Measurements from ENCODE around the gene RNU1-3.
"Not testable (repeated sequence)": the region's sequence is repeated elsewhere in the genome, so short reads cannot be mapped to it uniquely, and the experiment has no call there.

Gene RNU1-3

DNA sequence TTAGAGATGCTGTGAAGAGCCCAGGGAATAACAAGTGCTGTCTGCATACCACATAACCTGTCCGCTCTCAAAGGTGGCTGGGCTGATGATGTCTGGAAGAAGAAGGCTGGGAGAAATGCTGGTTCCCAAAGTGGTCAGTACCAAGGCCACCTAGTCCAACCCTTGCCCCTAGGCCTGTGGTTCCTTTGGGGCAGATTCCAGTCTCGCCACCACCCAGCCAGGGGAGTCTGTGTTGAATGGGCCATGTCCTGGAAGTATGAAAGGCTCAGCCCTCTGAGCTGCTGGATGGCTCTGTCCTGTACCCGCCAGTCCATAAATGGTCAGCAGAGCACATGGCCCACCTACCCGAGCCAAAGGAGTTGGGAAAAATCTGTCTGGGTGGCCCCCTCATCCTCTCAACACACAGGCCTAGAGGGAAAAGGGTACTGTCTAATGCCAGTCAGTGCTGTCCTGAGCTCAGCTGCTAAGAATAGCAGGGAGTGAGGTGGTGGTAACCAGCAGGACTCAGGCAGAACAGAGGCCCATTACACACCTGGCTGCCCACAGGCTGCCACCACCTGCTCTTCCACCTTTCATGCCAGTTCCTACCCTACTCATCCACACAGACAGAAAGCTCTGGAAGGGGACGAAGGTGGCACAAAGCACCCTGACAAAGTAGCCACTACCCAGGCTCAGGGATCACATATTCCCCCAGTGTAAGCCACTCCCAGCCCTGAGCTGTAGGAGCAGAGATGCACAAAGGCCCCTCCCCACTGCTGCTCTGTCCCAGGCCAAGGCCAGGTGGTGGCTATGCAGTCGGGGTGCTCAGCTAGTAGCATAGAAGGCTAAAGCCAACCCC lies 28.6 kb downstream of the RNU1-3 start:
- H3K36me3 Mint-ChIP-seq (ENCODE audit: low read depth); H3K27ac Mint-ChIP-seq; H3K4me1 Mint-ChIP-seq (ENCODE audit: low read depth); H3K27me3 Mint-ChIP-seq (ENCODE audit: low read depth); H3K9me3 Mint-ChIP-seq; H3K4me3 Mint-ChIP-seq: not testable (repeated sequence)

DNA sequence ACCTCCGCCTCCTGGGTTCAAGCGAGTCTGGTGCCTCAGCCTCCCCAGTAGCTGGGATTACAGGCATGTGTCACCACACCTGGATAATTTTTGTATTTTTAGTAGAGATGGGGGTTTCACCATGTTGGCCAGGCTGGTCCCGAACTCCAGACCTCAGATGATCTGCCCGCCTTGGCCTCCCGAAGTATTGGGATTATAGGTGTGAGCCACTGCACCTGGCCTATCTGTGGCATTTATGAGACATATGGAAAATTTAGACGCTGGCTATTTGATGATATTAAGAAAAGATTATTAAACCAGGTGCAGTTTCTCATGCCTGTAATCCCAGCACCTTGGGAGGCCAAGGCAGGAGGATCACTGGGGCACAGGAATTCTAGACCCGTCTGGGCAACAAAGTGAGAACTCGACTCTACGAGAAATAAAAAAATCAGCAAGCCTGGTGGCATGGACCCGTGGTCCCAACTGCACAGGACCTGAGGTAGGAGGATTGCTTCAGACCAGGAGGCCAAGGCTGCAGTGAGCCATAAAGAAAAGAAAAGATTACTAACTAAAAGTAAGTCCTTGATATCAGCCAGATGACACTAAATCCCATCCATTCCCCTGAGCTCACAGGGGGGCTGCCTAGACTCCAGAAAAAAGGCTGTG lies 30.1 kb downstream of the RNU1-3 start:
- H3K27me3 Mint-ChIP-seq (ENCODE audit: low read depth); H3K4me3 Mint-ChIP-seq; H3K27ac Mint-ChIP-seq; H3K9me3 Mint-ChIP-seq; H3K4me1 Mint-ChIP-seq (ENCODE audit: low read depth): not testable (repeated sequence)
- H3K36me3 Mint-ChIP-seq (ENCODE audit: low read depth) = peaks cover 18% of the 10 kb centered on the region

DNA sequence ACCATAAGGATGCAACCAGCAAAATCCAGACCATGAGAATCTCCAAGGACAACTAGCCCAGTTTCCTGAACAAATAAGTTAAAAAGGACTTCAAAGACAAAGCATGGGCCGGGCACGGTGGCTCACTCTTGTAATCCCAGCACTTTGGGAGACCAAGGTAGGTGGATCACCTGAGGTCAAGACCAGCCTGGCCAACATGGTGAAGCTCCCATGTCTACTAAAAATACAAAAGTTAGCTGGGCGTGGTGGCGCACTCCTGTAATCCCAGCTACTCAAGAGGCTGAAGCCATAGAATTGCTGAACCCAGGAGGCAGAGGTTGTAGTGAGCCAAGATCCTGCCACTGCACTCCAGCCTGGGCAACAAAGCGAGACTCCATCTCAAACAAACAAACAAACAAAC lies 30.8 kb downstream of the RNU1-3 start:
- not testable (repeated sequence) for H3K27ac Mint-ChIP-seq; H3K4me3 Mint-ChIP-seq; H3K4me1 Mint-ChIP-seq (ENCODE audit: low read depth); H3K27me3 Mint-ChIP-seq (ENCODE audit: low read depth); H3K9me3 Mint-ChIP-seq
- H3K36me3 Mint-ChIP-seq (ENCODE audit: low read depth) = peaks cover 25% of the 10 kb centered on the region

DNA sequence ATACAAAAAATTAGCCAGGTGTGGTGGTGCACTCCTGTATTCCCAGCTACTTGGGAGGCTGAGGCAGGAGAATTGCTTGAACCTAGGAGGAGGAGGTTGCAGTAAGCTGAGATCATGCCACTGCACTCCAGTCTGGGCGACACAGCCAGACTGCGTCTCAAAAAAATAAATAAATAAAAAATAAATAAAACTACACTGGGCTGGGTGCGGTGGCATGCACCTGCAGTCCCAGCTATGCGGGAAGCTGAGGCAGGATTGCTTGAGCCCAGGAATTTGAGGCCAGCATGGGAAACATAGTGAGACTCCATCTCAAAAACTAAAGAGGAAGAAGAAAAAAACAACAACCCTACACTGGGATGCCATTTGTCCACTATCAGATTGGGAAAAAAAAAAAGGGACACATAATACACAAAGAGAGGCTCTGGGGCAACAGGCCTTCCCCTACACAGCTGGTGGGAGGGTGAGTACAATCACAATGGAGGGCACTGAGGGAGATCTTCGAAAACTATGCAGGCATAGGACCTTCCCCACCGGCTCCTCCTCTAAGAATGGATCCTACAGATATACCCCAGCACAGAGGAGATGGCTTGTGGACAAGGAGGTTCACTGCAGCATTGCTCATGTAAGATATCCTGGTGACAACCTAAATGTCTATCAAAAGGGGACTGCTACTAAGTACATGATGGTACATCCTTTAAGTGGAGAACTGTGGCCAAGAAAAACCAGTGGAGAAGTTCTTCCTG lies 33.0 kb downstream of the RNU1-3 start:
- H3K4me1 Mint-ChIP-seq (ENCODE audit: low read depth); H3K27ac Mint-ChIP-seq; H3K4me3 Mint-ChIP-seq; H3K9me3 Mint-ChIP-seq; H3K27me3 Mint-ChIP-seq (ENCODE audit: low read depth): not testable (repeated sequence)
- H3K36me3 Mint-ChIP-seq (ENCODE audit: low read depth) = peaks cover 38% of the 10 kb centered on the region

DNA sequence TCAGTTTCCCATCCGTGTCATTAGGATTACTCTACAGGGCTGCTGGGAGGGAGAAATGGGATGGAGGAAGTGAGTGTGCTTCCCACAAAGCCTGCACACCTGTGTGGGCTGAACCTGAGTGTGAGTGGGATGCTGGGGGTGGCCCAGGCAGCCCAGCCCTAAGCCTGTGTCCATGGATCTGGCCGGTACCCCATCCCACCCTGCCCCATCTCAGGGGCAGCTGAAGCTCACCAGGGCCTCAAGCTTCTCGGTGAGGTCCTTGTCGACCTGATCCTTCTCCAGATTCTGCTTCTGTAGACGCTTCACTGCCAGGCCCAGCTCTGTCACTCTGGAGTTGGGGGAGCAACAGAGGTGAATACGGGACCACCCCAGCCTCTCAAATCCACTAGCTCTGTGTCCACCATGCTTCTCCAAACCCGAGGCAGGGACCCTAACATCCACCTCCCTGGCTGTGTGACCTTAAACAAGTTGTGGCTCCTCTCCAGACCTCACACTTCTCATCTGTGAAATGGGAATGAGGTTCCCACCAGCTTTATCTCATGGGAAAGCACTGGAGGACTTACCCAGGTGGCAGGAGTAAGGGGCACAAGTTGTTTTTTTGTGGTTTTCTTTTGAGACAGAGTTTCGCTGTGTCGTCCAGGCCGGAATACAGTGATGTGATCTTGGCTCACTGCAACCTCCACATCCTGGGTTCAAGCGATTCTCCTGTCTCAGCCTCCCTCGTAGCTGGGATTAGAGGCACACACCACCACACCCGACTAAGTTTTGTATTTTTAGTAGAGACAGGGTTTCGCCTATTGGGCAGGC lies 34.5 kb downstream of the RNU1-3 start:
- not testable (repeated sequence) for H3K4me3 Mint-ChIP-seq; H3K27me3 Mint-ChIP-seq (ENCODE audit: low read depth); H3K27ac Mint-ChIP-seq; H3K9me3 Mint-ChIP-seq; H3K4me1 Mint-ChIP-seq (ENCODE audit: low read depth)
- H3K36me3 Mint-ChIP-seq (ENCODE audit: low read depth) = peaks cover 47% of the 10 kb centered on the region

DNA sequence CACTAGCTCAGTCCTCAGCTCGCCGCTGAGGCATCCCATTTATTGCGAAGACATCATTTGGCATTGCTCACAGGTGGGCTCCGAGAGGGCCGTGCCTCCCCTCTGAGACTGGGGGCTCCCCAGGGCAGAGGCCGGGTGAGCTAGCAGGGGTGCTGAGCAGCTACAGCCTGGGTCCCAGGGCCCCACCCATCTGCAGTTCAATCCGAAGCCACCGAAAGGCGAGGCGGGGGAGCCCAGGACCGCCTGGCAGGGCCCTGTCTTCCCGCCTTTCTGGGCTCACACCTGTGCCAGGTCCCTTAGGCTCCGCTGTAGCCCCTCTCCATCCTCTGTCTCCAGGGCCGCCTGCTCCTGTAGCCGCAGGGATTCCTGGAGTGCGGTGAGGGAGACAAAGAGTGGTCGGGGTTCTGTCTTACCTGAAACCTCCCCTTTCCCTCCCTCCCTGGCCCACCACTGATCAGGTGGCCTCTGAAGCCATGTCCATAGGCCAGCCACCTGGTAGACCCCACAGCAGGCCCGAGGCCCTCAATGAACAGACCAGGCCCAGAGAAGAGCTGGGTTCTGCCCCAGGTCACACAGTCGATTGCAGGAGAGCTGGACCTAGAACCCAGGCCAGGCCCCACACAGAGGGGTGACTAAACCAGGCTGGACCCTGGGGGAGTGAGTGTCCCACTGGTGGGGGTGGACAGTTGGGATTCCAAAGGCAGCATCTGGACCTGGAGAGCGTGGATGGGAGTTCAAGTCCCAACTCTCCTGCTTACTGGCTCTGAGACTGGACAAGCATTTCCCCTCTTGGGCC lies 35.3 kb downstream of the RNU1-3 start:
- H3K36me3 Mint-ChIP-seq (ENCODE audit: low read depth) = peaks cover 47% of the 10 kb centered on the region
- no peaks in the 10 kb centered on the region for H3K4me1 Mint-ChIP-seq (ENCODE audit: low read depth)
- H3K27me3 Mint-ChIP-seq (ENCODE audit: low read depth) = no peaks in the 10 kb centered on the region
- H3K27ac Mint-ChIP-seq = no peak overlapping the region
- H3K9me3 Mint-ChIP-seq = no peaks in the 10 kb centered on the region
- no peak overlapping the region for H3K4me3 Mint-ChIP-seq

DNA sequence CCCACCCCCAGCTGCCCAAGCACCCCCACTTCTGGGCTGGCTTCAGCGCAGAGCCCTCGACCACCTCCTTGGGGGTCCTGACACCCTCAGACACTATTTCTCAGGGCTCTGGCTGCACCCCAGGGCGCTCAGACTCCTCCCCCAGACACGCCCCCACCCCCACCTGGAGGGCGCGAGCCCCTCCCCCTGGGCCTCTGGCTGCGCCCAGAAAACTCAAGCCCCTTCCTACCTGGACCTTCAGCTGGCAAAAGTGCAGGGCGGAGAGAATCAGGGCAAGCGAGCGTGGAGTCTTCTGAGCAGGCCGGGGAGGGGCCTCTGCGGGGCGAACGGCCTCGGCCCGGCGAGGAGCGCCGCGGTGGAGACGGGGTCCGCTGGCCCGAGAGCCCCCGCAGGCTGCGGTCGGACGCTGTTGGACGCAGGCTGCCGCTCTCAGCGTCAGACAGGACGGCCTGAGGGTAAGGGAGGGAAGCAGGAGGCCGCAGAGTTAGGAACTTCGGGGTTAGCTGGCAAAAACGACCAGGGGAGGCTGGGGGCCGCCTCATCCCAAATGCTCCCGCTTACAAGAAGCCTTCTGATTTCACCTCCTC lies 36.0 kb downstream of the RNU1-3 start:
- no peaks in the 10 kb centered on the region for H3K9me3 Mint-ChIP-seq
- no peak overlapping the region for H3K4me3 Mint-ChIP-seq
- peaks cover 54% of the 10 kb centered on the region for H3K36me3 Mint-ChIP-seq (ENCODE audit: low read depth)
- H3K4me1 Mint-ChIP-seq (ENCODE audit: low read depth) = no peaks in the 10 kb centered on the region
- no peak overlapping the region for H3K27ac Mint-ChIP-seq
- H3K27me3 Mint-ChIP-seq (ENCODE audit: low read depth) = no peaks in the 10 kb centered on the region

DNA sequence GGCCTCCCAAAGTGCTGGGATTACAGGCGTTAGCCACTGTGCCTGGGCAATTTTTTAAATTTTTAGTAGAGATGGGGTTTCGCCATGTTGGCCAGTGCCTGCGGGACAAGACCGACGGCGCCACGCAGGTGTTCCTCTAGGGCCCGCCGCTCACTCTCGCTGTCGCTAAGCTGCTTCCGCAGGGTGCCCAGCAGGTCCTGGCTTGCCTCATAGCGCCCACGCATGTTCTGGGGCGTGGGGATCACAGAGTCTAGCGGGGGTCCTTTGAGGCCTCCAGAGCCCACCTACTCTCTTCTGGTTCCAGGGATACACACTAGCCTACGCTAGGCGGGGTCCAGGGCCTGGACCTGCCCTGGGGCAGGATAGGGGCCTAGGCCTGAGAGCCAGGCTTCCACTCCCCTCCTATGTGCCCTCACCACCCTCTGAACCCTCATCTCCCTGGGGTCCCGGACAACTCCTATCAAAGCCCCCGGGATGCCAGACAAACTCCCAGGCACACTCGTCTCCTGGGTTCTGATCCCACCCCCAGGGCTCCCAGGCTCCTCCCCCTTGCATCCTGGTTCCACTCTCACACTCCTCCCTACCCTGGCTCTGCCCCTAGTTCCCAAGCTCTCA lies 36.7 kb downstream of the RNU1-3 start:
- H3K4me3 Mint-ChIP-seq; H3K4me1 Mint-ChIP-seq (ENCODE audit: low read depth); H3K27me3 Mint-ChIP-seq (ENCODE audit: low read depth); H3K9me3 Mint-ChIP-seq; H3K27ac Mint-ChIP-seq: not testable (repeated sequence)
- H3K36me3 Mint-ChIP-seq (ENCODE audit: low read depth) = peaks cover 54% of the 10 kb centered on the region

DNA sequence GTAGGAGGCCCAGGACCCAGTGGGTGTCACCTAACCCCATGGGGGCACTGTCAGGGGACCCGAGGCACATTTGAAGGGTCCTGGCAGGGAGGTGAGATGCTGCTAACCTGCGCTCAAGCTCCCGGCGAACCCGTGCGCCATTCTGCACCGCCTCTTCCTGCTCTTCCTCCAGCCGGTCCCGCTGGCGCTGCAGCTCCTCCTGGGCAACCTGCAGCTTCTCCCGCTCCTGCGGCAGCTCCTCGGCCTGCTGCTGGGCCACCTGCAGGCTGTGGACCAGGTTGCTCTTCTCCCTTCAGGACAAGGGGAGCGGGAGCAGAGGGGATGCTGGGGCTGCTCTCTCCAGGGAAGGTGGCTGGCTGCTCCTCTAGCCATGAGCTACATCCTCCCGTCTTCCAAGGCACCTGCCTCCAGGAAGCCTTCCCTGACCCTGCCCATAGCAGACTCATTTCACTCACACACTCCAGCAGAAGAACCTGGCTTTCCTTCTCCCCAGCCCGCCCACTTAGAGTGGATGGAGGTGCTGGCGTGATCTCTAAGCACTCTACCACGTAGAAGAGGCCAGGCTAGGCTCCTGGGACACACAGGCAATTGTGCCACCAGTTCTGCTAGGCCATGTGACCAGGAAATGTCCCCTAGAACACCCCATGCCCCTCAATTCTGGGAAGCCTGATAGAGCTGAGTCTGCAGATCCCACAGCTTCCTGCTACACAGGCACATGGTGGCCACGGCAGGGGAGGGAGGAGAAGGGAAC lies 38.2 kb downstream of the RNU1-3 start:
- no peak overlapping the region for H3K4me3 Mint-ChIP-seq
- no peaks in the 10 kb centered on the region for H3K9me3 Mint-ChIP-seq
- H3K27ac Mint-ChIP-seq = no peak overlapping the region
- H3K36me3 Mint-ChIP-seq (ENCODE audit: low read depth) = peaks cover 48% of the 10 kb centered on the region
- H3K4me1 Mint-ChIP-seq (ENCODE audit: low read depth) = no peaks in the 10 kb centered on the region
- no peaks in the 10 kb centered on the region for H3K27me3 Mint-ChIP-seq (ENCODE audit: low read depth)

DNA sequence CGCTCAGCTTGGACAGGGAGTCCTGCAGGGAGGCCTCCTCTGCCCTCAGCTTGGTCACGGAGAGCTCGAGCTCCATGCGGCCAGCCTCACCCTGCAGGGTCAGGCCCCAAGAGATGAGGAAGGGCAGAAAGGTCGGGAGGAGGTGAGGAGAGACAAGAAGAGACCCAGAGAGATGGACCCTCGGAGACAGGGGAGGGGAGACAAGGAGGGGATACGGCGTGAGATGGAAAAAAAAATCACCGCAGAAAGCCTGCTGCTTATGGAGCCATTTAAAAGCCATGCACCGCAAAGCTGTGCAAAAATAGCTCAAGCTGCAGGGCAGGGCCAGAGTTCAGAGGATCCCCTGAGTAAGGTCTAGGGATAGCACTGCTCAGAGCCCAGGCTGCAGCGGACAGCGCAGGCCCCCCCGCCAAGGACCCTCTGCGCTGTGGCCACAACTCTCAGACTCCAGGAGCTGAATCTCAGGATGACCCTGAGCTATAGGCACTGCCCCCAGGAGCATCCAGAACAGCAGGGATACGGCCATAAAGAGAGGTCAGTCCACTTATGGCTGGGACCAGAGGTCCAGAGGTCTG lies 40.3 kb downstream of the RNU1-3 start:
- H3K4me3 Mint-ChIP-seq; H3K9me3 Mint-ChIP-seq; H3K27me3 Mint-ChIP-seq (ENCODE audit: low read depth); H3K4me1 Mint-ChIP-seq (ENCODE audit: low read depth); H3K27ac Mint-ChIP-seq: not testable (repeated sequence)
- H3K36me3 Mint-ChIP-seq (ENCODE audit: low read depth) = peaks cover 36% of the 10 kb centered on the region

DNA sequence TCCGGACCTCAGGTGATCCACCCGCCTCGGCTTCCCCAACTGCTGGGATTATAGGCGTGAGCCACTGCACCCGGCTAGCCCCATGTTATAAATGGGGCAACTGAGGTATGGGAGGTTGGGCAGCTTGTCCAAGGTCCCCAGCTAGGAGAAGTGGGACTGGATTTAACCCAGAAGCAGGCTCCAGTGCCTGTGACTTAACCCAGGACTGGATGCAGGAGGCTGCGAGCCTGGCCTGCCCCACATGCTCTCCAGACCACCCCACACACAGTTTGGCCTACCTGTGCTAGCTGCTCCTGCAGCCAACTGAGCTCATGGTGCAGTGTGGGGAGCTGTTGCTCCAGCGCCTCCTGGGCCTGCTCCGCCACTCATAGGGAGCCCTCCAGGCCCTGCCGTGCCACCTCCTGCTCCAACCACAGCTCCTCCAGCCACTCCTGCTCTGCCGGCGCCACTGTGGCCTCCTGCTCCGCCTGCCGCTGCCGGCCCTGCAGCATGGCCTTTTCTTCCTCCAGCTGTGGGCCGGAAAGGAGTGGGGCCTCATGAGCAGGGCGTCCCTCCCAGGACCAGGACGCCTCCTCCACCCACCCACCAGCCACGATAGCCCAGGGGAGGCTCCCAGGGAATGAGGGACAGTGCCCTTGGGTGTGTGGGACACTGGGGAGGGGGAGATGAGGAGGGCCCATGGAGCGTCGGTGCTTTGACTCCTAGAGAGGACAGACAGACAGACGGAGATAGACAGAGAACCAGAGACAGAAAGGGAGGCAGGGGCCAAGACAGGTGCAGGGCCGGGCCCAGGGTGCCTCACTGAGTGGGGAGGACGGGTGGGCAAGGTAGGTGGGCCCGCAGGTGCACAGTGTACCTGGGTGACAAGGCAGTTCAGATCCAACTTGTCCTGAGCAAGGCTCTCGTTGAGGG lies 41.0 kb downstream of the RNU1-3 start:
- Mint-ChIP-seq H3K9me3 (no peaks in the 10 kb centered on the region), H3K4me3 (no peak overlapping the region), H3K36me3 (ENCODE audit: low read depth) (peaks cover 30% of the 10 kb centered on the region), H3K27me3 (ENCODE audit: low read depth) (no peaks in the 10 kb centered on the region), H3K27ac (no peak overlapping the region), H3K4me1 (ENCODE audit: low read depth) (no peaks in the 10 kb centered on the region)
